ENCODE results near the gene ZNF24.

ZNF24 gene

DNA sequence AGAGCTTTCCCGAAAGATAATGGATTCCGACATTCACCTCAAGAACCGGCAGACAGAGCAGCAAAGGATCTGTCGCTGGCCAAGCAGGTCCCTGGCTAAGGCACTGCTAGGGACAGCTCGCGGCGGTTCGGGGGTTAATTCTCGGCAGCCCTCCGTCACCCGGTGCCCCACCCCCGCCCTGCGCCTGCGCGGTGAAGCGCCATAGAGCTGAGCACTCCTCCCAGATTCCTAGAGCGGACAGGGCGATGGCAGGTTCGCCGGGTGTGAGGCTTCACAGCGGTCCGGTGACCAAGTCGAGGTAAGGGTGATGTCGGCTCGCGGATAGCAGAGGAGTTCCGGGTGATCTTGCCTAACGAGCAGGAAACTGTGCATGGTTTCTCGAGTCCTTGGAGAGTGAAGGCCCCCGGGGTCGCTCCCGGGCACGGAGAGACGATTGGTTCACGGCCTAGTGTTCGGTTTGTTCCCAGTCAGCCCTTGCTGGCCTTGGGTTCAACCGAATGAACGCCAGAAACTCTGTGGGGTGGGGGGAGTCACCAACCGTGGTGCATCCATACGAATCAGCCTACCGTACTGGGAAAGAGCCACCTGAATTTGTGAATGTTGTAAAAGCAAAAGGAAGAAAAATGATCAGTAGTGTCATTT lies 54.0 kb downstream of the ZNF24 start, which contains the start of gene ZSCAN30:
Gene ZSCAN30 (minus strand): TSS at position 136 of the 642 bp plus-strand sequence. CDS start 25,877 bp downstream, outside the sequence.
- peak; percentile 84 to 94 for DNase-seq

DNA sequence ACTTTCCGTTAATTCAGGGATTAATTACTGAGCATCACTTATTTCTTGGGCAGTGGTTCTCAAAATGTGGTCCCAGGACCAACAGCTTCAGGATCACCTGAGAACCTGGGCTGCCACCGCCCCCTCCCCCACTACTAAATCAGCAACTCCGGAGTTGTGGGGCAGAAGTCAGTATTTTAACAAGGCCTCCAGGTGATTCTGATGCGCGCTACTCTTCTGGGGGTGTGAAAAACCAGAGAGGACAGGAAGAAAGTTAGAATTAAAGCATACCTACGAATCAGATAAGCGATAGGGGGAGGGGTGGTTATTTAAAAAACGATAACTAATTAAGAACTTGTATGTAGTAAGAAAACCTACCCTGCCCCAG lies 54.5 kb downstream of the ZNF24 start:
- no peak for DNase-seq

- DNase-seq, result no peak
Measured at GRCh38 chr18:35289293-35289692, 54.9 kb downstream of the ZNF24 start.

DNA sequence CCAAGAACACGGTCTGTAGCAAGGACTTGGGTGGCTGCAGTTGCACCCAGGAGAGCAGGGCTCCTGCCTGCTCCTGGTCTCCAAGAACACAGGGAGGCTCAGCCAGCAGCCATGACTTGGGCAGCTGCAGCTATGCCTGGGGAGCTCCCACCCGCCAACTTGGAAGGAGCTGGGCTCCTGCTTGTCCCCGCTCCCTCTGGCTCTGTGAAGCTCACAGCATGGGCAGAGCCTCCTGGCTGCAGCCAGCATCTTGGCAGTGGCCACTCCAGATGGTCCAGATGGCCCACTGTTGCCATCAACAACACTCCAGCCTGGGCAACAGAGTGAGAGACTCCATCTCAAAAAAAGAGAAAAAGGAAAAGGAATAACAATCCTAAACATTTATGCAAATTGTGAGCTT lies 59.4 kb downstream of the ZNF24 start:
- peak; percentile 48 to 85 for DNase-seq

DNA sequence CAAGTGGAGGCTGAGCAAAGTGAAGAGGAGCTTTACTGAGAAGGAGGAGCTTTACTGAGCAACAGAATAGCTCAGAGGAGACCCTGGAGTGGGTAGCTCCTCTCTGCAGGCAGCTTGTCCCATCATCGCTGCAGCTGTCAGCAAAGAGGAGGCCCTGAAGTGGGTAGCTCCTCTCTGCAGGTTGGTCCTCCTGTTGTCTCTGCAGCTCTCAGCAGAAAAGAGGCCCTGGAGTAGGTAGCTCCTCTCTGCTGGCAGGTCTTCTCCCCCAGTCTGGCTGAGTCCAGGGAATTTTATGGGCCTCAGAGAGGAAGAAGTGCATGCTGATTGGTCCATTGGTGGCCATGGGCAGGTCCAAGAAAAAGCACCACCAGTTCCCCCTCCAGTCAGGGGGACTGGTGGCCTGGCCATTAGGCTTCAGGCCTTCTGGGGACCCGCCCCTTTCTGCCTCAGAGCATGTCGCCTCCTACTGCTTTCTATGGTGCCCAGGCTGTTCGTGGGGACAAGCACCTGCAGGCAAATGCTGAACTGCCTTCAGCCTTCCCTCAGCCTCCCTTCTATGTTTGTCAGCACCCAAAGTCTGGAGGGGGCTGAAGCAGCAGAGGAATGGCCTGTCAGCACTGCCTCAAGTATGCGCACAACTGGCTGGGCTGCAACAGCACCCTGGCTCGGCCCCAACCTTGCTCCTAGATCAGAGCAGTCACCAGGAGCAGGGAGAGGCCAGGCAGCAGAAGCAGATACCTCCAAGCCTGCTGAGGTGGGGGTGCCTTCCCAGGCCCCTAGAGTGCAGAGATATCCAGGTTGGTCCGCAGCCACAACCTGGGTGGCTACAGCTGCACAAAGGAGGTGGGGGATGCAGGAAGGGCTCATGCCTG lies 60.1 kb downstream of the ZNF24 start:
- DNase-seq, result peak in 1 of 2 experiments; percentile 55

DNA sequence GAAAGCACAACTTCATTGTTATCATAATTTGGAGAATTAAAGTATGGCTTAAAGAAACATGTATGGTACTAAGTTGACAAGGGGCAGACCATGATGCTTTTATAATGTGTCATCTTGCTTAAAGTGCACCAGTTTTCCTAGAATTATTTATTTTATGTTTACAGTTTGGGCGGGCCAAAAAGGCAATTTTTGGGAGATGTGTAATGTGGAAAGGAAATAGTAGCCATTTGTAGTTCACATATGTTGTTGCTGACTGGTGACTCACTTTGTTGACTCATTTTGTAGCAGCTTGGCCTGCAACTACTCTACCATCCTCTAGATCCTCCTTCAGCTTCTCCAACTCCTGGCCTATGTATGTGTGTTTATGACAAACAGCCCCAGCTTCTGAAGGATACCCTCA lies 61.9 kb downstream of the ZNF24 start:
- peak in 1 of 2 experiments; percentile 7 for DNase-seq
